NT2/D1 (cell line): ENCODE results near the gene CHD5.

ENCODE experiments used
- YY1 ChIP-seq: IDR thresholded peaks from 2 replicates; pipeline ENCODE4 v1.6.1; 2011; ENCODE audit not compliant: insufficient read length, insufficient read depth
- ZNF274 ChIP-seq: IDR thresholded peaks from 2 replicates; pipeline ENCODE4 v1.6.1; 2011; ENCODE audit warnings: mild to moderate bottlenecking, low read depth, low read length

DNA sequence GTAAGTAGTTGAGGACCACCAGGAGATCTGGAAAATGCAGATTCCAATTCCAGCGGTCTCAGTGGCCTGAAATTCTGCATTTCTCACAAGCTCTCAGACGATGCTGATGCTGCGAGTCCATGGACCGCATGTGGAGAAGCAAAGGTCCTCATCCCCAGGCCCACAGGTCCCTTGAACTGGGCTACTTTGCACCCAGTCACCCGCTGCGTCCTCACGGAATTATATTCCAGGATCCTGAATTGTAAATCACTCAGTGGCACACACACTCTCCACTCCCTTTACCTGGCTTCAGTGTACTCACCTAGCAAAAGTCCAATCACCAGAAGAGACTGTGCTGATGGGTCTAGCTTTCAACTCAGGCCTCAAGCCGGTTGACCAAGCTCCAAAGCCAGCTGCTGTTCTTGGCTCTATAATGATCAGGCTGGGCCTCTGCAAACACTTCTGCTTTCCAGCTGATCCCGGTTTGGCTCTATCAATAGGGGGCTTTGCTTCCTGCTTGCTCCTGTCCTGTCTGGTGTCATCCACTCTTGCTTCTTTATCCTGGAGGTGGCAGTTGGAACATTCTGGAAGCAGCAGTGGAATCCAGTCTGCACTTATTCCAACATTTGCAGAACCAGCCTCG, 20.2 kb upstream of the CHD5 start:
- TF ChIP-seq ZNF274 (no peak), YY1 (no peak)
